ENCODE measurements around the gene LIN54.

DNA sequence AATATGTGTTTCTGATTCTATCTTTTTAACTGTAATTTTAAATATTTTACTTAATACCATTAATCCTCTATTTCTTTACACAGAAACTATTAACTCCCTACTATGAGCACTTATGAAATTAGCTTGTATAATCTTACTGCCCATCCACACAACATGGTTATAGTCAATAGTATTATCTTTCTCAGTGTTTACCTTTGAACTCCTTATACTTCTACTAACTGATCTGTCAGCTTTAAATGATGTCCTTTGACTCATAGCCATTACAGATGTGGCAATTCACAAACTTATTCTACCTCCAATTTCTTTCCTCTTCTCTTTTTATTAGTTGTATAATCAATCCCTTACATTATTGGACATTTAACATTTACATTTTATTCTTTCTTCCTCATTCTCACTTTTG lies 125.2 kb downstream of the LIN54 start:
- TF ChIP-seq, protein P1, sequence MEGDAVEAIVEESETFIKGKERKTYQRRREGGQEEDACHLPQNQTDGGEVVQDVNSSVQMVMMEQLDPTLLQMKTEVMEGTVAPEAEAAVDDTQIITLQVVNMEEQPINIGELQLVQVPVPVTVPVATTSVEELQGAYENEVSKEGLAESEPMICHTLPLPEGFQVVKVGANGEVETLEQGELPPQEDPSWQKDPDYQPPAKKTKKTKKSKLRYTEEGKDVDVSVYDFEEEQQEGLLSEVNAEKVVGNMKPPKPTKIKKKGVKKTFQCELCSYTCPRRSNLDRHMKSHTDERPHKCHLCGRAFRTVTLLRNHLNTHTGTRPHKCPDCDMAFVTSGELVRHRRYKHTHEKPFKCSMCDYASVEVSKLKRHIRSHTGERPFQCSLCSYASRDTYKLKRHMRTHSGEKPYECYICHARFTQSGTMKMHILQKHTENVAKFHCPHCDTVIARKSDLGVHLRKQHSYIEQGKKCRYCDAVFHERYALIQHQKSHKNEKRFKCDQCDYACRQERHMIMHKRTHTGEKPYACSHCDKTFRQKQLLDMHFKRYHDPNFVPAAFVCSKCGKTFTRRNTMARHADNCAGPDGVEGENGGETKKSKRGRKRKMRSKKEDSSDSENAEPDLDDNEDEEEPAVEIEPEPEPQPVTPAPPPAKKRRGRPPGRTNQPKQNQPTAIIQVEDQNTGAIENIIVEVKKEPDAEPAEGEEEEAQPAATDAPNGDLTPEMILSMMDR (conservative IDR thresholded peaks at IDR 0.05) = no peak
- TF ChIP-seq ZFX (IDR thresholded peaks at IDR 0.05) = no peak

All from C4-2B (cell line).